Neuron (in vitro differentiated cells): Measurements from ENCODE around the gene TLL1.

Experiments used
- H2AFZ ChIP-seq: one replicate; pipeline ENCODE4 v1.6.1; 2013; ENCODE audit warnings: low read depth, mild to moderate bottlenecking, inconsistent platforms, low read length, moderate library complexity
- H3K27me3 ChIP-seq: one replicate; pipeline ENCODE4 v1.6.1; 2013; ENCODE audit warnings: low read length; ENCODE audit not compliant: insufficient read depth
- H3K36me3 ChIP-seq: one replicate; pipeline ENCODE4 v1.6.1; 2013; ENCODE audit warnings: low read length; ENCODE audit not compliant: insufficient read depth
- H3K4me1 ChIP-seq: one replicate; pipeline ENCODE4 v1.6.1; 2013; ENCODE audit warnings: low read length; ENCODE audit not compliant: insufficient read depth
- H3K4me3 ChIP-seq: 2 replicates; pipeline ENCODE4 v1.5.1; 2013; ENCODE audit warnings: mild to moderate bottlenecking, low read length, moderate library complexity
- H3K9me3 ChIP-seq: one replicate; pipeline ENCODE4 v1.6.1; 2013; ENCODE audit warnings: low read length

TLL1 gene

GRCh38 chr4:166092797-166093290 lies 219.8 kb downstream of the TLL1 start:
- Histone ChIP-seq H3K4me1 (no peaks in the 10 kb centered on the region), H3K9me3 (no peaks in the 10 kb centered on the region), H3K36me3 (no peaks in the 10 kb centered on the region), H2AFZ (no peak overlapping the region), H3K27me3 (no peaks in the 10 kb centered on the region), H3K4me3 (no peak overlapping the region)

GRCh38 chr4:166104623-166105022 lies 231.6 kb downstream of the TLL1 start:
- Histone ChIP-seq H3K4me3 (no peak overlapping the region), H3K27me3 (no peaks in the 10 kb centered on the region), H3K36me3 (no peaks in the 10 kb centered on the region), H3K4me1 (no peaks in the 10 kb centered on the region), H3K9me3 (no peaks in the 10 kb centered on the region), H2AFZ (no peak overlapping the region)

GRCh38 chr4:166121897-166122296 lies 248.9 kb downstream of the TLL1 start:
- Histone ChIP-seq H3K36me3 (no peaks in the 10 kb centered on the region), H3K4me3 (no peak overlapping the region), H3K9me3 (no peaks in the 10 kb centered on the region), H2AFZ (no peak overlapping the region), H3K27me3 (no peaks in the 10 kb centered on the region), H3K4me1 (no peaks in the 10 kb centered on the region)

- Histone ChIP-seq H3K36me3 (no peaks in the 10 kb centered on the region), H2AFZ (no peak overlapping the region), H3K4me3 (no peak overlapping the region), H3K9me3 (no peaks in the 10 kb centered on the region), H3K4me1 (no peaks in the 10 kb centered on the region), H3K27me3 (no peaks in the 10 kb centered on the region)
These were observed 250.5 kb downstream of the TLL1 start for GRCh38 chr4:166123546-166123945.

- H3K9me3 ChIP-seq: no peaks in the 10 kb centered on the region
- no peaks in the 10 kb centered on the region for H3K4me1 ChIP-seq
- no peaks in the 10 kb centered on the region for H3K27me3 ChIP-seq
- no peaks in the 10 kb centered on the region for H3K36me3 ChIP-seq
- H2AFZ ChIP-seq: no peak overlapping the region
- H3K4me3 ChIP-seq: no peak overlapping the region
These were observed 255.4 kb downstream of the TLL1 start for GRCh38 chr4:166128403-166128802.

GRCh38 chr4:166134285-166134684 lies 261.2 kb downstream of the TLL1 start:
- Histone ChIP-seq H2AFZ (no peak overlapping the region), H3K4me1 (no peaks in the 10 kb centered on the region), H3K4me3 (no peak overlapping the region)

GRCh38 chr4:166140951-166141350 lies 267.9 kb downstream of the TLL1 start:
- H3K27me3 ChIP-seq: no peaks in the 10 kb centered on the region
- no peaks in the 10 kb centered on the region for H3K4me1 ChIP-seq
- H3K36me3 ChIP-seq: no peaks in the 10 kb centered on the region
- no peaks in the 10 kb centered on the region for H3K9me3 ChIP-seq
- H2AFZ ChIP-seq: no peak overlapping the region
- no peak overlapping the region for H3K4me3 ChIP-seq

More at GRCh38 chr4:166134285-166134684, 261.2 kb downstream of the TLL1 start:
- H3K36me3 ChIP-seq: no peaks in the 10 kb centered on the region
- H3K9me3 ChIP-seq: no peaks in the 10 kb centered on the region
- no peaks in the 10 kb centered on the region for H3K27me3 ChIP-seq

GRCh38 chr4:166143227-166143626 lies 270.2 kb downstream of the TLL1 start:
- H3K27me3 ChIP-seq: no peaks in the 10 kb centered on the region
- no peak overlapping the region for H2AFZ ChIP-seq

GRCh38 chr4:166144607-166145006 lies 271.6 kb downstream of the TLL1 start:
- no peaks in the 10 kb centered on the region for H3K36me3 ChIP-seq
- H3K4me3 ChIP-seq: no peak overlapping the region
- no peaks in the 10 kb centered on the region for H3K9me3 ChIP-seq
- no peaks in the 10 kb centered on the region for H3K27me3 ChIP-seq
- no peaks in the 10 kb centered on the region for H3K4me1 ChIP-seq
- H2AFZ ChIP-seq: no peak overlapping the region

More at GRCh38 chr4:166143227-166143626, 270.2 kb downstream of the TLL1 start:
- H3K4me3 ChIP-seq: no peak overlapping the region
- H3K36me3 ChIP-seq: no peaks in the 10 kb centered on the region
- no peaks in the 10 kb centered on the region for H3K9me3 ChIP-seq
- H3K4me1 ChIP-seq: no peaks in the 10 kb centered on the region

GRCh38 chr4:166146806-166147540 lies 273.9 kb downstream of the TLL1 start:
- H2AFZ ChIP-seq: no peak overlapping the region
- no peaks in the 10 kb centered on the region for H3K27me3 ChIP-seq
- H3K9me3 ChIP-seq: no peaks in the 10 kb centered on the region
- no peaks in the 10 kb centered on the region for H3K36me3 ChIP-seq
- H3K4me1 ChIP-seq: no peaks in the 10 kb centered on the region
- H3K4me3 ChIP-seq: no peak overlapping the region
